Measurements from ENCODE around the gene SLCO3A1.

Gene SLCO3A1

GRCh38 chr15:91908391-91908790, 54.9 kb downstream of the SLCO3A1 start:
- no peak for DNase-seq (ENCODE audit: low spot score)
- no peak for TF ChIP-seq CTCF (IDR thresholded peaks at IDR 0.05; ENCODE audit: borderline replicate concordance, control extremely low read depth, extremely low read depth, insufficient read depth, missing control alignments)
- in situ Hi-C loops (cut with MboI; ENCODE audit: low sequenced_read_pairs, unreplicated experiment), result no loop called here

DNA sequence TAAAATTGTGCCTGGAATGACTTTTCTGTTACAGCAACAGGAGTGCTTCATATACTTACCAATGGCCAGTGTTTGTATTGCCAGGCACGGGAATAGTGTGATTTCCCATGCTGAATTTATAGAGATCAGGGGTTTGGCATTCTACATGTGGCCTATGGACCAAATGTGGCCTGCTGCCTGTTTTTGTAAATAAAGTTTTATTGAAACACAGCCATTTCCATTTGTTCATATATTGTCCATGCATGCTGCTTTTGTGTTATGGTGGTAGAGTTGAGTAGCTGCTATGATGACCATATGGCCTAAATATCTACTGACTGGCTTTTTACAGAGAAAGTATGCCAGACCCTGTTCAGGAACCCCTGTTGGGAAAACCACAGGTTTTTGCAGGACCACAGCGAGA, 55.6 kb downstream of the SLCO3A1 start:
- TF ChIP-seq CTCF (IDR thresholded peaks at IDR 0.05; ENCODE audit: borderline replicate concordance, control extremely low read depth, extremely low read depth, insufficient read depth, missing control alignments), result no peak
- in situ Hi-C loops (cut with MboI; ENCODE audit: low sequenced_read_pairs, unreplicated experiment), result no loop called here

GRCh38 chr15:91909574-91909973, 56.1 kb downstream of the SLCO3A1 start:
- no peak for TF ChIP-seq CTCF (IDR thresholded peaks at IDR 0.05; ENCODE audit: borderline replicate concordance, control extremely low read depth, extremely low read depth, insufficient read depth, missing control alignments)
- no peak for DNase-seq (ENCODE audit: low spot score)
- in situ Hi-C loops (cut with MboI; ENCODE audit: low sequenced_read_pairs, unreplicated experiment), result no loop called here

More for the DNA sequence above, 55.6 kb downstream of the SLCO3A1 start:
- DNase-seq (ENCODE audit: low spot score), result no peak

DNA sequence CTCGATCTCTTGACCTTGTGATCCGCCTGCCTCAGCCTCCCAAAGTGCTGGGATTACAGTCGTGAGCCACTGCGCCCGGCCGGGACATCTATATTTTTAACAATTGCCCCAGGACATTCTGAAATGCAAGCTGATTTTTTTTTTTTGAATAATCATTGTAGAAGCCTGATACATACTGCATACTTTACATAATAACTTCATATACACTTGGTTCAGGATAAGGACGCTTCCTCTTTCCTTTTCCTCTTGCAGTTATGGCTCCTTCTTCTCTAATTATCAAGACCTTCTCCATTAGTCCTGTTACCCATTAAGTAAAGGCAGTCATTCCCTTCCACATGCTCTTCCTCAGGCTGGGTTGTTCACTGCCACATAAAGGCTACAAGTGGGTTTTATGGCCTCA, 58.3 kb downstream of the SLCO3A1 start:
- in situ Hi-C loops (cut with MboI; ENCODE audit: low sequenced_read_pairs, unreplicated experiment), result no loop called here
- no peak for TF ChIP-seq CTCF (IDR thresholded peaks at IDR 0.05; ENCODE audit: borderline replicate concordance, control extremely low read depth, extremely low read depth, insufficient read depth, missing control alignments)
- no peak for DNase-seq (ENCODE audit: low spot score)

GRCh38 chr15:91912336-91912735, 58.8 kb downstream of the SLCO3A1 start:
- in situ Hi-C loops (cut with MboI; ENCODE audit: low sequenced_read_pairs, unreplicated experiment), result no loop called here
- TF ChIP-seq CTCF (IDR thresholded peaks at IDR 0.05; ENCODE audit: borderline replicate concordance, control extremely low read depth, extremely low read depth, insufficient read depth, missing control alignments), result no peak
- no peak for DNase-seq (ENCODE audit: low spot score)

DNA sequence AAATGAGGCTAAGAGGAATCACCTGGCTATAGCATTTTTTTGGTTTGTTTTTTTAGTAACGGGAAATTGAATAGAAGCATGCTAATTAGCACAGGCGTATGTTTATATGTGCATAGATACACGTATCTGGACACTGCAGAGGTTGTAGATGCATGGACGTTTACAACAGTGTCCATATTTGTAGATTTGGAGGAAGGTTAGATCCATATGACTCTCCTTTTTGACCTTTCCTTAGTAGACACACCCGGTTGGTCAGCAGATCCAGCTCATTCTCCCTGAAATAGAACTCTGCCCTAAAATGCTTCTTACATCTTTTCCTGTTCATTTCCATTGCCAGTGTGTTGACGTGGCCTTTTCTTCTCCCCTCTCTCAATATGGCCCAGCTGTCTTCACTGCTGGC, 60.1 kb downstream of the SLCO3A1 start:
- DNase-seq (ENCODE audit: low spot score), result no peak

More for the DNA sequence above, 60.1 kb downstream of the SLCO3A1 start:
- in situ Hi-C loops (cut with MboI; ENCODE audit: low sequenced_read_pairs, unreplicated experiment), result no loop called here
- TF ChIP-seq CTCF (IDR thresholded peaks at IDR 0.05; ENCODE audit: borderline replicate concordance, control extremely low read depth, extremely low read depth, insufficient read depth, missing control alignments), result no peak

All from GM13976 (cell line).